HG03460 (cell line): ENCODE results near the gene ITGA7.

ENCODE experiments used
- ATAC-seq: cut with Tn5 transposase; IDR thresholded peaks from one replicate; pipeline ENCODE4 v1.9.1; 2021; ENCODE audit not compliant: unreplicated experiment

ITGA7 gene

GRCh38 chr12:55703901-55704761 is 3.6 kb downstream of the ITGA7 start:
- no peak for ATAC-seq

GRCh38 chr12:55703288-55703687 is 4.4 kb downstream of the ITGA7 start:
- ATAC-seq = no peak

GRCh38 chr12:55702861-55703260 is 4.8 kb downstream of the ITGA7 start:
- no peak for ATAC-seq

GRCh38 chr12:55700255-55701018 is 7.3 kb downstream of the ITGA7 start:
- ATAC-seq = no peak

GRCh38 chr12:55699471-55700055 is 8.1 kb downstream of the ITGA7 start:
- no peak for ATAC-seq

GRCh38 chr12:55698965-55699364 is 8.7 kb downstream of the ITGA7 start:
- no peak for ATAC-seq

GRCh38 chr12:55698241-55698955 is 9.3 kb downstream of the ITGA7 start:
- ATAC-seq = no peak

- no peak for ATAC-seq
These were observed 10.0 kb downstream of the ITGA7 start for GRCh38 chr12:55697686-55698085.

GRCh38 chr12:55696796-55697462 is 10.8 kb downstream of the ITGA7 start:
- ATAC-seq = no peak

- ATAC-seq = no peak
These were observed 11.6 kb downstream of the ITGA7 start for GRCh38 chr12:55696141-55696540.

- ATAC-seq = no peak
These were observed 12.4 kb downstream of the ITGA7 start for GRCh38 chr12:55695349-55695748.

GRCh38 chr12:55694651-55695050 is 13.1 kb downstream of the ITGA7 start:
- ATAC-seq = no peak

GRCh38 chr12:55694188-55694515 is 13.6 kb downstream of the ITGA7 start:
- no peak for ATAC-seq

- no peak for ATAC-seq
These were observed 14.1 kb downstream of the ITGA7 start for GRCh38 chr12:55693323-55694187.

GRCh38 chr12:55692631-55693322 is 14.9 kb downstream of the ITGA7 start:
- ATAC-seq = no peak

GRCh38 chr12:55688716-55689655 is 18.7 kb downstream of the ITGA7 start:
- no peak for ATAC-seq

- ATAC-seq = no peak
These were observed 20.0 kb downstream of the ITGA7 start for GRCh38 chr12:55687746-55688145.

GRCh38 chr12:55686366-55687010 is 21.2 kb downstream of the ITGA7 start:
- no peak for ATAC-seq
